Body of pancreas (tissue), 4 donors: ENCODE data around the gene MROH9.

Source experiments
- CTCF ChIP-seq, 7 experiments: fragments of 450-650 bp in 4 of 7; fragments of 200-600 bp in 3 of 7; sonication (generic) in 3 of 7; IDR thresholded peaks; one replicate each; pipeline ENCODE4 v1.5.1; 2016 to 2019; ENCODE audit warnings: antibody characterized with exemption in 7 of 7
- POLR2A ChIP-seq, 3 donors: fragments of 450-650 bp; IDR thresholded peaks; one replicate each; pipeline ENCODE4 v1.6.1; 2016; ENCODE audit warnings: antibody characterized with exemption in 3 of 3, mild to moderate bottlenecking in 2 of 3

GRCh38 chr1:171037626-171038025 is 102.3 kb downstream of the MROH9 start:
- TF ChIP-seq CTCF (IDR thresholded peaks at IDR 0.05) (no peak), POLR2A (IDR thresholded peaks at IDR 0.05) (no peak)
